ENCODE results near the gene NUCB1.

Gene NUCB1

DNA sequence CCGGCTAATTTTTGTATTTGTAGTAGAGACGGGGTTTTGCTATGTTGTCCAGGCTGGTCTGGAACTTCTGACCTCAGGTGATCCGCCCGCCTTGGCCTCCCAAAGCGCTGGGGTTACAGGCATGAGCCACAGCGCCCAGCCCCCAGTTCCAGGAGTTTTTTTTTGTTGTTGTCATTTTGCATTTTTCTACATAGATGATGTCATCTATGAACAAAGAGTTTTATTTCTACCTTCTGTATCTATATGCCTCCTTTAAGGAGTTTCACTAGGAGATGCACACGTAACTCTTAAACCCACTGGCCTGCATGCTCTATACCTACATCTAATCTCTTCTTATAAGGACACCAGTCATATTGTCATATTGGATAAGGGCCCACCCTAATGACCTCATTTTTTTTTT, 38.1 kb downstream of the NUCB1 start:
- DNase-seq: no peak

DNA sequence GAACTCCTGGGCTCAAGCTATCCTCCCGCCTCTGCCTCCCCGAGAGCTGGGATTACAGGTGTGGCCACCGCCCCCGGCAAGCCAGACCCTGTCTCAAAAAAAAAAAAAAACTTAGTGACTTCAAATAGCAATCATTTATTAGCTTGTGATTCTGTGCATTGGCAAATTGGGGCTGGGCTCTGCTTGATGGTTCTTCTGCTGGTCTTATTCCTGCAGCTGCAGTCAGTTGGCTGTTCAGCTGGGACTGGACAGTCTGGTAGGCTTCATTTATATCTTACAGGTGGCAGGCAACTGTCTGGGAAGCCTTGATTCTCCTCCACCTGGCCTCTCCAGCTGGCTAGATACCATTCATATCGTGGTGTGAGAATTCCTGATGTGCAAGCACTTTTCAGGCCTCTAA, 40.8 kb downstream of the NUCB1 start:
- DNase-seq: no peak

DNA sequence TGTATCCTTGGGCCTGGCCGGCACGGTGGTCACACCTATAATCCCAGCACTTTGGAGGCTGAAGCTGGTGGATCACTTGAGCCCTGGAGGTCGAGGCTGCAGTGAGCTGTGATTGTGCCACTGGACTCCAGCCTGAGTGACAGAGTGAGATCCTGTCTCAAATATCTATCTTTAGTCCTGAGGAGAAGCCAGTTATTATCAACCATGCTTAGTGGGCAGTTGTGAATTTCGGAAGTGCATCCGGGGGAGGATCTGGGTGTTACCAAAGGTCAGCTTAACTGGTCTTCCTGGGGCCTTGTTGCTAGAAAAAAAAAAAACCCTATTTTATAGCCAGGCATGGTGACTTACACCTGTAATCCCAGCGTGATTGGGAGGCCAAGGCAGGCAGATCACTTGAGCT, 43.0 kb downstream of the NUCB1 start:
- DNase-seq: no peak

DNA sequence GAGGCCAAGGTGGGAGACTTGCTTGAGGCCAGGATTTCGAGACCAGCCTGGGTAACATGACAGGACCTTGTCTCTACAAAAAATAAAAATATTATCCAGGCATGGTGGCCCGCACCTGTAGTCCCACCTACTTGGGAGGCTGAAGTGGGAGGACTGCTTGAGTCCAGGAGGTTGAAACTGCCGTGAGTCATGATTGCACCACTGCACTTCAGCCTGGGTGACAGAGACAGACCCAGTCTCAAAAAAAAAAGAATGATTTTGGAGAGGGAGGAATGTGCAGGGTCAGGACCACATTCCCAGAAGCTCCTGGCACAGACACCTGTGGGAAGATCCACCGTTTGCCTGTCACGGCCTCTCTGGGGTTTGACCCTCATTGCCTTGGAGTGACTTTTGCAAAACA, 45.3 kb downstream of the NUCB1 start:
- no peak for DNase-seq

DNA sequence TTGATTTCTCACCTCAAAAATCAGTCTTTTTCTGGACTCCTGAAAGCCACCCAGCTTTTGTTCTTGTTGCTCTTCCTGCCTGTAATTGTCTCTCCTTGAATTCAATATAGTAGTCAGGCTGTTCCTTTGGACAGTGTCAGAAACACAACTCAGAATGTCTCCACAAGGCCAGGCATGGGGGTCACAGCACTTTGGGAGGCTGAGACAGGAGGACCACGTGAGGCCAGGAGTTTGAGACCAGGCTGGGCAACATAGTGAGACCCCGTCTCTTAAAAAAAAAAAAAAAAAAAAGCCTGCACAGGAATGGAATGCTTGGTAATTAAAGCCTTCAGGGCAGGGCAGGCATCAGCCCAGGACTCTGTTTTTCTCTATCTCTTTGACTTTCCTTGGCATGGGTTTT, 45.7 kb downstream of the NUCB1 start:
- DNase-seq: no peak

DNA sequence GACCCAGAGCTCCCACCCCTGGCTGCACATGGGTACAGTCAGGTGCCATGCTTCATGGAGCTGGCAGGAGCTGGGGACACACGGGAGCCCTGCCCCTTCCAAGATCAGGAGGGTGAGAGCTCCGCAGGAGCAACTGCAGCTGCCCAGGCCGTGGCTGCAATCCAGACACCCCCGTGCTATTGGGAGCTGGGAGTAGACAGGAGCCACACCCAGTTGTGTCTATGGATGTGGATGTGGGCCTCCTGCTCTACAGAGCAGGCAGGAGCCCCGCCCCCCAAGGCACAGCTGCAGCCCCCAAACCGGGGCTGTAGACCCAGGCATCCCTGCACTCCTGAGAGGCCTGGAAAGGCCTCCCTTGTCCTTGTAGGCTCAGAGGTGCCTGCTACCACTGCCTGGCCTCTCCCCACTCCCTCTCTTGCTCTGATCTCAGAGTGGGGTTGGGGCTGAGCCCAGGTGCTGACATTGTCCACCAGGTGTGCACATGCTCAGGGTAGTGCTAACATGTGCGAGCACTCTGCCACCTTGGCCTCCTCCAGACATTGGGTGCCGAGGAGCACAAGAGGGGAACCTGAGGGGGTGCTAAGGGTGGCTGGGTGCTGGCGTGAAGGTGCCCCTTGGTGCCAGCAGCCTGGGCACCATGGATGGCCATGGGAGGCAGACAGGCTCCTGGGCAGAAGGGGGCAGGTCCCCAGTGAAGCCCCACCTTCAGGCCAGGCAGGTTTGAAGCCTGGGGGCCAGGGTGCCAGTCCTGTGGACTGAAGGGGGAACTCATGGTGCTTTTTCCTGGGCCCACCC, 46.5 kb downstream of the NUCB1 start:
- DNase-seq: no peak

DNA sequence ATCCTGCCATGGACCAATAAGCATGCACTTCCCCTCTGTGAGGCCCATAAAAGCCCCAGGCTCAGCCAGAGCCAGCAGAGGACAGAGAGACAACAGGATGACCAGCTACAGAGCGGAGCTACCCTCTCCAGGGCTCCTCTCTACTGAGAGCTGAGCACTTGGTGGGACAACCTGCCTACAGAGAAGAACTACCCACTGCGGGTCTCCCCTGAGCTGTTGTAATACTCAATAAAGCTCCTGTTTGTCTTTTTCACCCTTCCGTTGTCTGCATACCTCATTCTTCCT, 47.1 kb downstream of the NUCB1 start:
- no peak for DNase-seq

DNA sequence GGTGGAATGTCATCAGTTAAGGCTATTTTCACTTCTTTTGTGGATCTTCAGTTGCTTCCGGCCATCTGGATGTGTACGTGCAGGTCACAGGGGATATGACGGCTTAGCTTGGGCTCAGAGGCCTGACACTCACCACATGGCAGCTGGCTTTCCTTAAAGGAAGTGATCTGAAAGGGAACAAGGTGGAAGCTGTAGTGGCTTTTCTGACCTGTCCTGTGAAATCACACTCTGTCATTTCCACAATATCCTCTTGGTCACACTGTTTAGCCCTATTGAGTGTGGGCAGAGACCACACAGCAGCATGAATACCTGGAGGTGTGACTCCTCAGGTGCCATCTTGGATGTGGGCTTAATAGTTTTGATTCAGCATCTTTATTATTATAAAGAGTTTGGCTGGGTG, 50.0 kb downstream of the NUCB1 start:
- no peak for DNase-seq

DNA sequence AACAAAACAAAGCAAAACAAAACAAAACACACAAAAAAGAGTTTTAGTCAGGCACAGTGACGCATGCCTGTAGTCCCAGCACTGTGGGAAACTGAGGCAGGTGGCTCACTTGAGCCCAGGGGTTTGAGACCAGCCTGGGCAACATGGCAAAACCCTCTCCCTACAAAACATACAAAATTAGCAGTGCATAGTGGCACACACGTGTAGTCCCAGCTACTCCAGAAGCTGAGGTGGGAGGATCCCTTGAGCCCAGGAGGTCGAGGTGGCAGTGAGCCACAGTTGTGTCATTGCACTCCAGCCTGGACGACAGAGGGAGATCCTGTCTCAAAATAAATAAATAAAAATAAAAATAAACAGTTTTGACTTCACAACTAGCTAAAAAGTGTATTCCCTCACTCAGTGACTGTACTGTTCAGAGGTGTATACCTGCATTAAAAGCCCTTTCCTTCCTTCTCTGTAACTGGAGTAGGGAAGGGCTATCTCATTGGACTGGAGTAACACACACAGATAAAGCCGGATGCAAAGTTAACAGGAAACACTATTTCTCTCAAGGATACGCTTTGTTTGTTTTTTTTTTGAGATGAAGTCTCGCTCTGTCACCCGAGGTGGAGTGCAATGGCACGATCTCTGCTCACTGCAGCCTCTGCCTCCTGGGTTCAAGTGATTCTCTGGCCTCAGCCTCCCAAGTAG, 50.9 kb downstream of the NUCB1 start:
- no peak for DNase-seq

DNA sequence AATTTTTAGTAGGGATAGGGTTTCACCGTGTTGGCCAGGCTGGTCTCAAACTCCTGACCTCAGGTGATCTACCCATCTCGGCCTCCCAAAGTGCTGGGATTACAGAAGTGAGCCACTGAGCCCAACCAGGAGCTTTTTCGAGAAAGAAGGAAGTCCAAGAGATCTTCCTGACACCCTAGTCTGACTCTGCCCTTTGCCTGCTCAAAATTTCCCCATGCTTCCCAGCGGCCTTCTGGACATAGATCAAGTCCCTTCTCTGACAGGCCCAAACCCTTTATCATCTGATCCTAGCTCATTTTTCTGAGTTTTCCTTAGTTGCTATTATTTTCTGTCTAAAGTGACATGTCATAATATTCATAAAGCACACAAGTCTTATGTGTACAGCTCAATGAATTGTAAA, 53.0 kb downstream of the NUCB1 start:
- DNase-seq: no peak

DNA sequence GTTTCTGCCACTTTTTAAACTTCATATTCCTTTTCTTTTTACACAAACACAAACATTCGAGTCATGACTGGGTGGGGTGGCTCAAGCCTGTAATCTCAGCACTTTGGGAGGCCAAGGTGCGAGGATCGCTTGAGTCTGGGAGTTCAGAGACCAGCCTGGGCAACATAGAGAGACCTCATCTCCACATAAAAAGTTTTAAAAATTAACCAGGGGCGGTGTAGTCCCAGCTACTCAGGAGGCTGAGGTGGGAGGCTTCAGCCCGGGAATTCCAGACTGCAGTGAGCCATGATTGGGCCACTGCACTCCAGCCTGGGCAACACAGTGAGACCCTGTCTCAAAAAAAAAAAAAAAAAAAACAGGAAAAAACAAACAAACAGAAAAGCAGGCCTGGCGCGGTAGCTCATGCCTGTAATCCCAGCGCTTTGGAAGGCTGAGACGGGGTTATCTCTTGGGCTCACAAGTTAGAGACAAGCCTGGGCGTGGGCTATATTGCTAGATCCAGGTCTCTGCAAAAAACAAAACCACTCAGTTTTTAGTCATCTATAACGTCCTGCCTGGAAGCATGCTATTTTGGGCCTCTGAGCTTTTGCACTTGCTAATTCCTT, 54.0 kb downstream of the NUCB1 start:
- no peak for DNase-seq

DNA sequence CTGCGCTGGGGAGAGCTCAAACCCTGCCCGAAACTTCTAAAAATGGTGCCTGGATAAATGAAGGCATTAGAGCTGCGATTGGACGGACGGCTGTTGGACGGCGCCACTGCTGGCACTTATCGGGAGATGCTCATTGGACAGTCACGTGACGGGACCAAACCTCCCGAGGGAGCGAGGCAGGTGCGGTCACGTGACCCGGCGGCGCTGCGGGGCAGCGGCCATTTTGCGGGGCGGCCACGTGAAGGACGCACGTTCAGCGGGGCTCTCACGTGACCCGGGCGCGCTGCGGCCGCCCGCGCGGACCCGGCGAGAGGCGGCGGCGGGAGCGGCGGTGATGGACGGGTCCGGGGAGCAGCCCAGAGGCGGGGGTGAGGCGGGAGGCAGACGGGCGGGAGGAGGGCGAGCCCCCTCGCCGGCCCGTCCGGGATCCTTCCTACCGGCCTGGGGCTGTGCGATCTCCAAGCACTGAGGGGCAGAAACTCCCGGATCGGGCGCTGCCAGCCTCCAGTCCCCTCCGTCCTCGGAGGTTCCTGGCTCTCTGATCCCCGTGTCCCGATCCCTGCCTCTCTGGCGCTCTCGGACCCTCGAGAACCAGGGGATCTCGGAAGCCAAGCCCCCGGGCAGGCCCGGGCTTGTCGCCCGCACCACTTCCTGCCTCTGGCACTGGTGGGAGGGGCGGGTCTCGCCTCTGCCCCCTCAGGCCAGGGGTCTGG, 54.6 kb downstream of the NUCB1 start, which contains the start of gene BAX:
Gene BAX, plus strand, starts transcription at position 281 of the 713 bp plus-strand sequence. Its CDS starts 54 bp downstream, at position 335.
- peak; percentile 73 for DNase-seq

DNA sequence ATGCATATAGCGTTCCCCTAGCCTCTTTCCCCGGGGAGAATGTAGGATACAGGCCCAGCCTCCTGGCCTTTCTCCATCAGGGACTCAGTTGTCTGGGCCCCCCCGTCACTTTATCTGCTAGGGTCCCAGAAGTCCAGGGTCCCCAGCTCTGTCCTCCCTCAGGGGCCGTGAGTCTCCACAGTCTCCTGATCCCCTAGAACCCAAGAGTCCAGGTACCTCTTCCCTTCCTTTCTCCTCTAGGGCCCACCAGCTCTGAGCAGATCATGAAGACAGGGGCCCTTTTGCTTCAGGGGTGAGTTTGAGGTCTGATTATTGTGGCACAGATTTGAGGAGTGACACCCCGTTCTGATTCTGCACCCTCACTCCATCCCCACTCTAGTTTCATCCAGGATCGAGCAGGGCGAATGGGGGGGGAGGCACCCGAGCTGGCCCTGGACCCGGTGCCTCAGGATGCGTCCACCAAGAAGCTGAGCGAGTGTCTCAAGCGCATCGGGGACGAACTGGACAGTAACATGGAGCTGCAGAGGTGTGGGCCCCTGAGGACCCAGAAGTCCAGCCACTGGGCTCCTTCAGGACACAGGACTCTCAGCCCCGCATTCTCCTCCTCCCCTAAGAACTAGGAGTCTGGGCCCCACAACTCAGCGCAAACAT, 55.3 kb downstream of the NUCB1 start:
- no peak for DNase-seq

DNA sequence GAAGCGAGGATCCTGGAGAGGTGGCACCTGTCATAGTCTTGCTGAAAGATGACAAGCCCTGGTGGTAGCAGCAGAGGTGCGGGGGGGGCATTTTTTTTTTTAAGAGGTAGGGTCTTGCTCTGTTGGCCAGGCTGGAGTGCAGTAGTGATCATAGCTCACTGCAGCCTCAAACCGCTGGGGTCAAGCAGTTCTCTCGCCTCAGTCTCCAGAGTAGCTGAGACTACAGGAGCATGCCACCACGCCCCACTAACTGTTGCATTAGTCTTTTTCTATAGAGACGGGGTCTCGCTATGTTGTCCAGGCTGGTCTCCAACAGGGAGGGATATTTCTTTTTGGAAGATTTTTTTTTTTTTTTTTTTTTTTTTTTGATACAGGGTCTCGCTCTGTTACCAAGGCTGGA, 57.9 kb downstream of the NUCB1 start:
- no peak for DNase-seq

DNA sequence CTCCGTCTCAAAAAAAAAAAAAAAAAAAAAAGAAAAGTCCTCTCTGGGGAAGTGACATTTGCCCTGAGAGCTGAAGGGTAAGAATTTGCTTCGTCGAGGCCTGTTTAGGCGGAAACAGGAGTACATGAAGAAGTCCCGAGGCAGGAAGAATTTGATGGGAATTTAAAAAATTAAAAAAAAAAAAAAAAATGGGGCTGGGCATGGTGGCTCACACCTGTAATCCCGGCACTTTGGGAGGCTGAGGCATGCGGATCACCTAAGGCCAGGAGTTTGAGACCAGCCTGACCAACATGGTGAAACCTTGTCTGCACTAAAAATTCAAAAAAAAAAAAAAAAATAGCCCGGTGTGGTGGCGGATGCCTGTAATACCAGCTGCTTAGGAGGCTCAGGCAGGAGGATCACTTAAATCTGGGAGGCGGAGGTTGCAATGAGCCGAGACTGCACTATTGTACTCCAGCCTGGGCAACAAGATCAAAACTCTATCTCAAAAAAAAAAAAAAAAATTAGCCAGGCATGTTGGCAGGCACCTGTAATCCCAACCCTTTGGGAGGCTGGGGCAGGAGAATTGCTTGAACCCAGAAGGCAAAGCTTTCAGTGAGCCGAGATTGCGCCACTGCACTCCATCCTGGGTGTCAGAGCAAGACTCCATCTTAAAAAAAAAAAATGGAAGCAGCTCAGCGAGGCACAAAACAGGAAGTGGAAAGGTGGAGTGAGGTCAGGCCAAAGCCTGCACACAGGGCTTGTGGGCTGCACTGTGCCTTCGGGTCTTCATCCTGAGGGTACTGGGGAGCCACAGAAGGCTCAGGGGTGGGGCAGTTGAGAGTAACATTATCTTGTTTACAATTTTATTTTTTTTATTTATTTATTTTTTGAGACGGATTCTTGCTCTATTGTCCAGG, 59.5 kb downstream of the NUCB1 start:
- DNase-seq: no peak

DNA sequence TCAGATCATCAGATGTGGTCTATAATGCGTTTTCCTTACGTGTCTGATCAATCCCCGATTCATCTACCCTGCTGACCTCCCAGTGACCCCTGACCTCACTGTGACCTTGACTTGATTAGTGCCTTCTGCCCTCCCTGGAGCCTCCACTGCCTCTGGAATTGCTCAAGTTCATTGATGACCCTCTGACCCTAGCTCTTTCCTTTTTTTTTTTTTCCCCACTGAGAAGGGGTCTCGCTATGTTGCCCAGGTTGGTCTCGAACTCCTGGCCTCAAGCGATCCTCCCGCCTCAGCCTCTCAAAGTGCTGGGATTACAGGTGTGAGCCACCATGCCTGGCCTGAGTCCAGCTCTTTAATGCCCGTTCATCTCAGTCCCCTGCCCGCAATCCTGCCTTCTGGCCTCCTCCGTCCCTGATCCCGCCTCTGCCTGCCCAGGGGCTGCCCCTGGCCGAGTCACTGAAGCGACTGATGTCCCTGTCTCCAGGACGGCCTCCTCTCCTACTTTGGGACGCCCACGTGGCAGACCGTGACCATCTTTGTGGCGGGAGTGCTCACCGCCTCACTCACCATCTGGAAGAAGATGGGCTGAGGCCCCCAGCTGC, 61.0 kb downstream of the NUCB1 start:
- no peak for DNase-seq

DNA sequence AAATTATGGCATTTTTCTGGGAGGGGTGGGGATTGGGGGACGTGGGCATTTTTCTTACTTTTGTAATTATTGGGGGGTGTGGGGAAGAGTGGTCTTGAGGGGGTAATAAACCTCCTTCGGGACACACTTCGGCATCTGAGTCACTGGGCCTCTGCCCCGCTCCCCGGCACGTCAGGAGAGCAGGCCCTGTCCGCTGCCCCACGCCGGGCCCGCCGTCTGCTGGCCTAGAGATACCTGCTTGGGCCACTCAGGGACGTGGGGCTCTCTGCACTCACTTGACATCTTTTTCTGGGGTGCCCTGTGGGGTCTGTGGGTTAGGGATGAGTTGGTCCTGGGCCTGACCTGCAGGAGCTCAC, 61.5 kb downstream of the NUCB1 start:
- DNase-seq: no peak

DNA sequence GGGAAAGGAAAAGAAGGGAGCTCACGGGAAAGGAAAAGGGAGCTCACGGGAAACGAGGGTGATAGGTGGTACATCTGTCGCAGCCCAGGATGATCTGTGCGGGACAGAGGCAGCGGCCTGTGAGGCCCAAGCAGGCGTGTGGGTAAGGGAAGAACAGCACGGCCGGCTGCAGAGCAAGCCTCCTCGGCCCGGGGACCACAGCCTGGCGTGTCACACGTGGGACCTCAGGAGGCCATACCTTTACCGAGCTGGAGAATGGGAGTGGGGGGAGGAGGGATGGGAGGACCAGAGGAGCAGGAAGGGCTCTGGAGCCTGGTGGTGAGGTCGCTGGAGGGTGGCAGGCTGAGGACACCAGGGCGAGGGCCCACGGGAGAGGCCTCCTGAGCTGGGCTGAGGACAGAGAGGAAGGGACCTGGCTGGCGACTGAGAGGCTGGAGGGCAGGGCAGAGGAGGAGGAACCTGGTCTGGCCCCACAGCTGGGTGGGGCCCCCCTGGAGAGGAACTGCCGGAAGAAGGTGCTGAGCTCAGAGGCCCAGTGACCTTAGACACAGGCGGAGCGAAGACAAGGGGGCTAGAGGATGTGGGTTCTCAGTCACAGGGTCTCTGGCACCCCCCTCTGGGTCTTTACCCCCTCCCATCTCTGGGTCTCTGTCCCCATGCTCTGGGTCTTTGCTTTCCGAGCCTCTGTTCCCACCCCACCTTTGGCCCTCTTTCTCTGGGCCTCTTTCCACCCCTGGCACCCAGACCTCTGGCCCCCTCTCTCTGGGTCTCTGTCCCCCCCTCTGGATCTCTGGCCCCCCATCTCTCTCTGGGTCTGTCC, 62.1 kb downstream of the NUCB1 start:
- DNase-seq: no peak

DNA sequence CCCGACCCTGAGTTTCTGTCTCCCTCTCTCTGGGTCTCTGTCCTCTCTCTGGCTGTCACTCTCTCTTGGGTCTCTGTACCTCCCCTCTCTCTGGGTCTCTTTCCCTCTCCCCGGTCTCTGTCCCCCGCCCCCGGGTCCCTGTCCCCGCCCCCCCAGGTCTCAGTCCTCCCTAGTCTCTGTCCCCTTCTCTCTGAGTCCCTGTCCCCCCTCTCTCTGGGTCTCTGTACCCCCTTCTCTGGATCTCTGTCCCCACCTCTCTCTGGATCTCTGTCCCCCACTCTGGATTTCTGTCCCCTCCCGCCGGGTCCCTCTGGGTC, 62.7 kb downstream of the NUCB1 start:
- DNase-seq: no peak

DNA sequence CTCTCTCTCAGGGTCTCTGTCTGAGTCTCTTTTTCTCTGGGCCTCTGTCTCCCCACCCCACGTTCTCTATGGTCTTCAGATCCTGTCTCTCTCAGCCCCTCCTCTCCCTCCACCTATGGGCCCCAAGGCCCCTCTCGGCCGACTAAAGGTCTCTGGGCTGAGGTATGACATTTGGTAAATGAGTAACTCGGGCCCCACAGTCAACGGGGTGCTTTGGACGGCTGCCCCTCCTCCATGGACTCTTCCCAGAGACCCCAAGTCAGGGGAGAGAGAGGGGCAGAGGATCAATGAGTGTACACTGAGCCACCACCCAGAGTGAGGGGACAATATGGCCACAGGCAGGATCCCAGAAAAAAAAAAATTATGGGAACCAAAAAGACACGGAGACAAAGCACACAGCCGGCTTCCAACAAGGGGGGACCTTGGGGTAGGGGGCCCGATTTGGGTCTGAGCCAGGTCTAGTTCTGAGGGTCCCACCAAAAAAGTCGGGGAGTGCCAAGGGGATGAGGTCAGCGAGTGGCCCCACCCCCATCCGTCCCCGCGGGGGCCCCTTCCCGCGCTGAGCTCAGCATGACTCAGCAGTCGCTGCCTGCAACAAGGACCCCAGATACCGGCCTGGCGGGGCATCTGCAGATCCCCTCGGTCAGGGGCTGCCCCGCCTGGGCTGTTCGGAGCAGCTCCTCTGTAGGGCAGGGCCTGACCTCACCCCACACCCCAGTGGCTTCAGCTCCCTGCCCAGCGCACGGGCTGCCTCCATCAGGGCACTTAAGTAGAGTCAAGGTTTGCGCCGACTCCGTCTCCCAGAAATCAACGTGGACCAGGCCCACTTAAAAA, 63.5 kb downstream of the NUCB1 start:
- DNase-seq: peak; percentile 25

Data from central memory CD4-positive, alpha-beta T cell (primary cell).